K562 (cell line): ENCODE data around the gene DDT.
"Not testable (repeated sequence)": the region's sequence is repeated elsewhere in the genome, so short reads cannot be mapped to it uniquely, and the experiment has no call there.

Source experiments
- PRPF4 ChIP-seq: fragments of 200-400 bp; formaldehyde crosslinking; IDR thresholded peaks from one replicate; pipeline ENCODE4 v1.6.1; 2017; ENCODE audit warnings: low read length, low read depth, mild to moderate bottlenecking; ENCODE audit not compliant: insufficient read depth, poor library complexity, severe bottlenecking
- SIN3A ChIP-seq, 2 experiments: fragments of 150-350 bp in 1 of 2; IDR thresholded peaks; 2 replicates each; pipeline ENCODE4 v1.6.1; 2011 to 2016; ENCODE audit warnings: borderline replicate concordance in 2 of 2, low read depth in 2 of 2, low read length in 2 of 2, mild to moderate bottlenecking in 2 of 2, moderate library complexity in 2 of 2; ENCODE audit not compliant: control insufficient read depth in 1 of 2
- SMAD3 ChIP-seq: fragments of 450-650 bp; formaldehyde crosslinking; conservative IDR thresholded peaks from 2 replicates; pipeline ENCODE4 v1.4.0; 2020; ENCODE audit warnings: mild to moderate bottlenecking
- TF ChIP-seq, protein P1 (sequence below): sonication (generic); formaldehyde crosslinking; IDR thresholded peaks from 2 replicates; pipeline ENCODE4 v1.5.0; 2020; ENCODE audit warnings: missing genetic modification reagents
- TF ChIP-seq, protein P2 (sequence below), 2 experiments: fragments of 450-650 bp in 1 of 2; sonication (generic) in 1 of 2; formaldehyde crosslinking in 1 of 2; IDR thresholded peaks in 1 of 2; conservative IDR thresholded peaks in 1 of 2; 2 replicates each; pipeline versions ENCODE4 v1.6.1 to v1.8.1; 2016 to 2023; ENCODE audit warnings: mild to moderate bottlenecking in 2 of 2, moderate library complexity in 2 of 2, inconsistent platforms in 1 of 2, missing genetic modification reagents in 1 of 2
- TF ChIP-seq, protein P3 (sequence below): fragments of 450-650 bp; formaldehyde crosslinking; IDR thresholded peaks from 2 replicates; pipeline ENCODE4 v1.4.0; 2022; ENCODE audit warnings: missing genetic modification characterization
- TF ChIP-seq, protein P4 (sequence below): sonication (generic); formaldehyde crosslinking; IDR thresholded peaks from 2 replicates; pipeline ENCODE4 v1.9.0; 2022; ENCODE audit warnings: mild to moderate bottlenecking, missing genetic modification reagents

DNA sequence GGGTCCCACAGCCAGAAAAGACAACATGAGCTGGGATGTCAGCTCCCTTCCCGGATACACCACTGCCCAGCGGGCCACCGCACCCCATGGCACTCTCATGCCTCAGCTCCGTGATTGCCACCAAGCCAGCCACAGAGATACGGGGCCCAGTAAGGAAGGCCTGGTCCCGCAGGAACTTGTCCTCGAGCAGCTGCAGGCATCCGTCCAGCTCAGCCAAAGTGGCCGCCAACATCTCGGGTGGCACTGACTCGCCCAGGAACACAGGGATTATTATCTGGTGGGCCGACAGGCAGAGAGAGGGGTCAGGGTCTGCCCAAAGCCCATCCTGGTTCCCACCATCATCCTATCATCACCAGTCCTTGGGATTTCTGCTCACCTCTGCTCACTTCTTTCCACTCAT lies 3.1 kb upstream of the DDT start:
- TF ChIP-seq, protein P1, sequence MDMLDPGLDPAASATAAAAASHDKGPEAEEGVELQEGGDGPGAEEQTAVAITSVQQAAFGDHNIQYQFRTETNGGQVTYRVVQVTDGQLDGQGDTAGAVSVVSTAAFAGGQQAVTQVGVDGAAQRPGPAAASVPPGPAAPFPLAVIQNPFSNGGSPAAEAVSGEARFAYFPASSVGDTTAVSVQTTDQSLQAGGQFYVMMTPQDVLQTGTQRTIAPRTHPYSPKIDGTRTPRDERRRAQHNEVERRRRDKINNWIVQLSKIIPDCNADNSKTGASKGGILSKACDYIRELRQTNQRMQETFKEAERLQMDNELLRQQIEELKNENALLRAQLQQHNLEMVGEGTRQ (CRISPR knock-in tag), result not testable (repeated sequence)
- TF ChIP-seq SMAD3 (CRISPR knock-in tag); PRPF4; SIN3A (IDR thresholded peaks at IDR 0.05; ENCODE audit: borderline replicate concordance in 2 of 2, control insufficient read depth in 1 of 2, low read depth in 2 of 2, low read length in 2 of 2): not testable (repeated sequence)
- TF ChIP-seq, protein P2, sequence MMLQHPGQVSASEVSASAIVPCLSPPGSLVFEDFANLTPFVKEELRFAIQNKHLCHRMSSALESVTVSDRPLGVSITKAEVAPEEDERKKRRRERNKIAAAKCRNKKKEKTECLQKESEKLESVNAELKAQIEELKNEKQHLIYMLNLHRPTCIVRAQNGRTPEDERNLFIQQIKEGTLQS (IDR thresholded peaks at IDR 0.05), result not testable (repeated sequence)
- TF ChIP-seq, protein P2 (CRISPR knock-in tag; conservative IDR thresholded peaks at IDR 0.05), result not testable (repeated sequence)
- TF ChIP-seq, protein P3, sequence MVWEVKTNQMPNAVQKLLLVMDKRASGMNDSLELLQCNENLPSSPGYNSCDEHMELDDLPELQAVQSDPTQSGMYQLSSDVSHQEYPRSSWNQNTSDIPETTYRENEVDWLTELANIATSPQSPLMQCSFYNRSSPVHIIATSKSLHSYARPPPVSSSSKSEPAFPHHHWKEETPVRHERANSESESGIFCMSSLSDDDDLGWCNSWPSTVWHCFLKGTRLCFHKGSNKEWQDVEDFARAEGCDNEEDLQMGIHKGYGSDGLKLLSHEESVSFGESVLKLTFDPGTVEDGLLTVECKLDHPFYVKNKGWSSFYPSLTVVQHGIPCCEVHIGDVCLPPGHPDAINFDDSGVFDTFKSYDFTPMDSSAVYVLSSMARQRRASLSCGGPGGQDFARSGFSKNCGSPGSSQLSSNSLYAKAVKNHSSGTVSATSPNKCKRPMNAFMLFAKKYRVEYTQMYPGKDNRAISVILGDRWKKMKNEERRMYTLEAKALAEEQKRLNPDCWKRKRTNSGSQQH, result not testable (repeated sequence)
- TF ChIP-seq, protein P4, sequence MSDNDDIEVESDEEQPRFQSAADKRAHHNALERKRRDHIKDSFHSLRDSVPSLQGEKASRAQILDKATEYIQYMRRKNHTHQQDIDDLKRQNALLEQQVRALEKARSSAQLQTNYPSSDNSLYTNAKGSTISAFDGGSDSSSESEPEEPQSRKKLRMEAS (CRISPR knock-in tag), result not testable (repeated sequence)
